ENCODE data around the gene THSD4.

- TF ChIP-seq CTCF (conservative IDR thresholded peaks at IDR 0.05 in 1 of 2, IDR thresholded peaks at IDR 0.05 in 1 of 2; ENCODE audit: low read depth in 1 of 2, low read length in 2 of 2): no peak
- TF ChIP-seq EZH2 (IDR thresholded peaks at IDR 0.05; ENCODE audit: low read length, missing control alignments): no peak
Measured at GRCh38 chr15:71290881-71291635, 175.8 kb downstream of the THSD4 start.

Data from fibroblast of lung (primary cell).